Camera-type eye (tissue), 1 donor: ENCODE measurements around the gene PCDHA1. TPM values are rescaled to one million over a fixed set of nuclear protein-coding genes. Genes with fewer than 3 reads are reported as not detected.

ENCODE experiments used
- total RNA-seq: library from RNA; depleted of rRNA; stranded (reverse); fragments of >200 nt; gene quantifications from one replicate; pipeline ENCODE4 v1.2.3, GENCODE V29; 2014

The PCDHA1 gene
- total RNA-seq, 1 donor from 2014 or later, result 0.71 TPM

GRCh38 chr5:140925806-140926442 is 140.0 kb downstream of the PCDHA1 start, which contains the start of gene PCDHAC1:
Gene PCDHAC1, plus strand, starts transcription at chr5:140926299. Its CDS starts 594 bp downstream, at chr5:140926893.

GRCh38 chr5:140966293-140967225 is 180.6 kb downstream of the PCDHA1 start, which contains the start of gene PCDHAC2:
Gene PCDHAC2, plus strand, starts transcription at chr5:140966476. Its CDS starts 291 bp downstream, at chr5:140966767.

GRCh38 chr5:141050622-141051520 is 264.9 kb downstream of the PCDHA1 start, which contains the start of gene PCDHB1:
Gene PCDHB1, plus strand, starts transcription at chr5:141051374. Its CDS starts 97 bp downstream, at chr5:141051471.

Other genes with a start within 250 kb of the PCDHA1 start
- gene EIF4EBP3, start 238.5 kb upstream of the PCDHA1 start, total RNA-seq, result 5.6 TPM
- gene SRA1, start 228.7 kb upstream of the PCDHA1 start, total RNA-seq, result 20.5 TPM
- 50.0 TPM for gene APBB3, start 221.5 kb upstream of the PCDHA1 start, total RNA-seq
- gene SLC35A4, start 221.3 kb upstream of the PCDHA1 start, total RNA-seq, result 12.8 TPM
- gene CD14, start 153.0 kb upstream of the PCDHA1 start, total RNA-seq, result 22.0 TPM
- gene TMCO6, start 146.7 kb upstream of the PCDHA1 start, total RNA-seq, result 54.8 TPM
- gene NDUFA2, start 138.5 kb upstream of the PCDHA1 start, total RNA-seq, result 31.1 TPM
- 134 TPM for gene IK, start 138.3 kb upstream of the PCDHA1 start, total RNA-seq
- 16.2 TPM for gene WDR55, start 121.2 kb upstream of the PCDHA1 start, total RNA-seq
- gene DND1, start 112.6 kb upstream of the PCDHA1 start, total RNA-seq, result 0.60 TPM
- 45.3 TPM for gene HARS1, start 94.8 kb upstream of the PCDHA1 start, total RNA-seq
- 35.0 TPM for gene HARS2, start 94.7 kb upstream of the PCDHA1 start, total RNA-seq
- 37.4 TPM for gene ZMAT2, start 85.7 kb upstream of the PCDHA1 start, total RNA-seq
- gene PCDHA2, start 8.7 kb downstream of the PCDHA1 start, total RNA-seq, result 2.4 TPM
- gene PCDHA3, start 14.9 kb downstream of the PCDHA1 start, total RNA-seq, result 4.6 TPM
- 7.1 TPM for gene PCDHA4, start 20.9 kb downstream of the PCDHA1 start, total RNA-seq
- gene PCDHA5, start 35.5 kb downstream of the PCDHA1 start, total RNA-seq, result 2.9 TPM
- gene PCDHA6, start 41.8 kb downstream of the PCDHA1 start, total RNA-seq, result 5.6 TPM
- 3.6 TPM for gene PCDHA7, start 48.1 kb downstream of the PCDHA1 start, total RNA-seq
- 3.6 TPM for gene PCDHA8, start 55.0 kb downstream of the PCDHA1 start, total RNA-seq
- gene PCDHA9, start 62.2 kb downstream of the PCDHA1 start, total RNA-seq, result 4.6 TPM
- gene PCDHA10, start 69.8 kb downstream of the PCDHA1 start, total RNA-seq, result 4.6 TPM
- gene PCDHA11, start 82.8 kb downstream of the PCDHA1 start, total RNA-seq, result 8.9 TPM
- 5.1 TPM for gene PCDHA12, start 89.2 kb downstream of the PCDHA1 start, total RNA-seq
- gene PCDHA13, start 96.0 kb downstream of the PCDHA1 start, total RNA-seq, result 9.7 TPM
- gene PCDHAC1, start 140.2 kb downstream of the PCDHA1 start, total RNA-seq, result 7.6 TPM
- 39.0 TPM for gene PCDHAC2, start 180.3 kb downstream of the PCDHA1 start, total RNA-seq